HG02763 (cell line): ENCODE results near the gene SPATC1L.
A peak's percentile ranks its signal among the peaks of the same experiment; 100 is the strongest.
"Not testable (repeated sequence)": the region's sequence is repeated elsewhere in the genome, so short reads cannot be mapped to it uniquely, and the experiment has no call there.

Source experiments
- ATAC-seq: cut with Tn5 transposase; IDR thresholded peaks from one replicate; pipeline ENCODE4 v1.9.1; 2021; ENCODE audit warnings: mild to moderate bottlenecking, moderate library complexity; ENCODE audit not compliant: unreplicated experiment

Gene SPATC1L

GRCh38 chr21:46183910-46184624 lies at the start of gene SPATC1L:
Gene SPATC1L, minus strand, starts transcription at chr21:46184459. Its CDS starts 1,643 bp downstream, at chr21:46182816.
- ATAC-seq = peak; percentile 38

GRCh38 chr21:46229923-46230260 lies 45.6 kb upstream of the SPATC1L start:
- no peak for ATAC-seq

- peak; percentile 32 for ATAC-seq
Observed at GRCh38 chr21:46229133-46229922, 45.1 kb upstream of the SPATC1L start.

- peak; percentile 86 for ATAC-seq
Observed at GRCh38 chr21:46228345-46229051, 44.2 kb upstream of the SPATC1L start, which contains the start of gene LSS. Gene LSS, minus strand, starts transcription at chr21:46228774. Its CDS starts 29 bp downstream, at chr21:46228745.

GRCh38 chr21:46227811-46228344 lies 43.6 kb upstream of the SPATC1L start:
- no peak for ATAC-seq

GRCh38 chr21:46226920-46227599 lies 42.8 kb upstream of the SPATC1L start:
- no peak for ATAC-seq

- no peak for ATAC-seq
Observed at GRCh38 chr21:46226146-46226545, 41.9 kb upstream of the SPATC1L start.

GRCh38 chr21:46223661-46224060 lies 39.4 kb upstream of the SPATC1L start:
- ATAC-seq = not testable (repeated sequence)

- no peak for ATAC-seq
Observed at GRCh38 chr21:46223217-46223616, 39.0 kb upstream of the SPATC1L start.

GRCh38 chr21:46222436-46223116 lies 38.3 kb upstream of the SPATC1L start:
- no peak for ATAC-seq

GRCh38 chr21:46221664-46222435 lies 37.6 kb upstream of the SPATC1L start:
- no peak for ATAC-seq

- ATAC-seq = no peak
Observed at GRCh38 chr21:46220847-46221246, 36.6 kb upstream of the SPATC1L start.

GRCh38 chr21:46220275-46220810 lies 36.1 kb upstream of the SPATC1L start:
- no peak for ATAC-seq

GRCh38 chr21:46219591-46220239 lies 35.5 kb upstream of the SPATC1L start:
- no peak for ATAC-seq

- ATAC-seq = no peak
Observed at GRCh38 chr21:46218906-46219590, 34.8 kb upstream of the SPATC1L start.

GRCh38 chr21:46217511-46218196 lies 33.4 kb upstream of the SPATC1L start:
- ATAC-seq = no peak

- no peak for ATAC-seq
Observed at GRCh38 chr21:46216132-46216747, 32.0 kb upstream of the SPATC1L start.
